ENCODE results near the gene CADPS. TPM values are rescaled to one million over a fixed set of nuclear protein-coding genes. Genes with fewer than 3 reads are reported as not detected.
A peak's percentile ranks its signal among the peaks of the same experiment; 100 is the strongest.

The CADPS gene
- total RNA-seq, 2 experiments from 2014 or later, result 61.3 to 68.6 TPM

GRCh38 chr3:62835554-62836236 lies 39.5 kb downstream of the CADPS start:
- CTCF ChIA-PET (ENCODE audit: unreplicated experiment), result interaction anchor here (0.6 to 2.6 kb wide), 6 partner anchors 8 to 169 kb away, joined by 3 to 12 read pairs (median 4); no protein-coding TSS in a partner anchor
- Histone ChIP-seq H3K4me1 (ENCODE audit: insufficient read depth, low read length, poor library complexity, severe bottlenecking) (peaks cover 66% of the 10 kb centered on the region), H3K9me2 (ENCODE audit: insufficient read depth, low read length) (no peaks in the 10 kb centered on the region), H3K79me2 (ENCODE audit: insufficient read depth, low read depth, low read length) (peaks cover 12% of the 10 kb centered on the region; the same call in 1 of the 2 replicates), H2AFZ (ENCODE audit: low read length) (peak overlapping the region; percentile 45; the same call in 1 of the 2 replicates), H3K27ac (ENCODE audit: low read depth, low read length, poor library complexity, severe bottlenecking) (peak overlapping the region; percentile 53), H4K20me1 (ENCODE audit: insufficient read depth, low read length) (no peaks in the 10 kb centered on the region), H3K4me2 (ENCODE audit: low read length) (peak overlapping the region; percentile 59), H3K4me3 (ENCODE audit: low read depth, low read length, poor library complexity, severe bottlenecking) (peak overlapping the region; percentile 32), H3K9me3 (ENCODE audit: low read length) (no peaks in the 10 kb centered on the region), H3K36me3 (ENCODE audit: insufficient read depth, low read length) (peaks cover 19% of the 10 kb centered on the region; the same call in 1 of the 2 replicates)
- TF ChIP-seq CTCF (conservative IDR thresholded peaks at IDR 0.05; ENCODE audit: low read length) (no peak), EZH2phosphoT487 (IDR thresholded peaks at IDR 0.05; ENCODE audit: borderline replicate concordance, low read depth, low read length) (no peak)
- intact Hi-C loops (cut with micrococcal nuclease; ENCODE audit: unreplicated experiment), result no loop called here
- no peak for DNase-seq (ENCODE audit: low spot score)
- no TSS peak for BruUV-seq (replicated peaks)
- POLR2A ChIA-PET, result interaction anchor here (0.6 to 36.5 kb wide), 14 partner anchors 9 to 1662 kb away, joined by 3 to 961 read pairs (median 6); partner anchors contain the start of gene CADPS

GRCh38 chr3:62833538-62833937 lies 41.7 kb downstream of the CADPS start:
- H3K4me3 ChIP-seq (ENCODE audit: low read depth, low read length, poor library complexity, severe bottlenecking), result no peak overlapping the region
- DNase-seq (ENCODE audit: low spot score), result peak; percentile 66
- peaks cover 85% of the 10 kb centered on the region for H3K4me1 ChIP-seq (ENCODE audit: insufficient read depth, low read length, poor library complexity, severe bottlenecking)
- H3K79me2 ChIP-seq (ENCODE audit: insufficient read depth, low read depth, low read length), result peaks cover 19% of the 10 kb centered on the region; the same call in 1 of the 2 replicates
- H2AFZ ChIP-seq (ENCODE audit: low read length), result peak overlapping the region; percentile 13; the same call in 1 of the 2 replicates
- H3K36me3 ChIP-seq (ENCODE audit: insufficient read depth, low read length), result peaks cover 34% of the 10 kb centered on the region
- no peak overlapping the region for H3K27ac ChIP-seq (ENCODE audit: low read depth, low read length, poor library complexity, severe bottlenecking)
- H3K4me2 ChIP-seq (ENCODE audit: low read length), result peak overlapping the region; percentile 22
- no TSS peak for BruUV-seq (replicated peaks)
- H3K9me2 ChIP-seq (ENCODE audit: insufficient read depth, low read length), result no peaks in the 10 kb centered on the region
- POLR2A ChIA-PET, result interaction anchor here (1.4 to 36.5 kb wide), 7 partner anchors 8 to 40 kb away, joined by 3 to 961 read pairs (median 23); partner anchors contain the start of gene CADPS
- TF ChIP-seq EZH2phosphoT487 (IDR thresholded peaks at IDR 0.05; ENCODE audit: borderline replicate concordance, low read depth, low read length) (no peak), CTCF (conservative IDR thresholded peaks at IDR 0.05; ENCODE audit: low read length) (peak; percentile 90)
- intact Hi-C loops (cut with micrococcal nuclease; ENCODE audit: unreplicated experiment), result no loop called here
- H3K9me3 ChIP-seq (ENCODE audit: low read length), result no peaks in the 10 kb centered on the region
- CTCF ChIA-PET (ENCODE audit: unreplicated experiment), result no interaction called here
- H4K20me1 ChIP-seq (ENCODE audit: insufficient read depth, low read length), result no peaks in the 10 kb centered on the region

All from OCI-LY7 (cell line).